T47D (cell line): ENCODE data around the gene LRG1.
"Not testable (repeated sequence)": the region's sequence is repeated elsewhere in the genome, so short reads cannot be mapped to it uniquely, and the experiment has no call there.

ENCODE experiments used
- DNase-seq, 2 experiments: peaks; one replicate each; pipeline versions ENCODE4 v3.0.0 to v3.0.0-alpha.2; 2011 to 2012; ENCODE audit warnings: low read depth in 1 of 2, low spot score in 1 of 2
- JUND ChIP-seq: IDR thresholded peaks from 2 replicates; pipeline ENCODE4 v1.6.1; 2012; ENCODE audit warnings: low read depth
- in situ Hi-C: cut with HindIII; loops from 2 replicates; pipeline ENCODE4 v1.10.0; 2016; ENCODE audit warnings: low sequenced_read_pairs, low pct_unique_long_range_greater_than_20kb

Gene LRG1

GRCh38 chr19:4553775-4554174 is 13.9 kb upstream of the LRG1 start:
- no peak for DNase-seq
- TF ChIP-seq JUND: no peak
- in situ Hi-C loops: no loop called here

GRCh38 chr19:4553092-4553695 is 13.4 kb upstream of the LRG1 start:
- in situ Hi-C loops: no loop called here
- no peak for TF ChIP-seq JUND
- no peak for DNase-seq

- DNase-seq: no peak
- in situ Hi-C loops: no loop called here
- no peak for TF ChIP-seq JUND
Observed at GRCh38 chr19:4552525-4552819, 12.6 kb upstream of the LRG1 start.

DNA sequence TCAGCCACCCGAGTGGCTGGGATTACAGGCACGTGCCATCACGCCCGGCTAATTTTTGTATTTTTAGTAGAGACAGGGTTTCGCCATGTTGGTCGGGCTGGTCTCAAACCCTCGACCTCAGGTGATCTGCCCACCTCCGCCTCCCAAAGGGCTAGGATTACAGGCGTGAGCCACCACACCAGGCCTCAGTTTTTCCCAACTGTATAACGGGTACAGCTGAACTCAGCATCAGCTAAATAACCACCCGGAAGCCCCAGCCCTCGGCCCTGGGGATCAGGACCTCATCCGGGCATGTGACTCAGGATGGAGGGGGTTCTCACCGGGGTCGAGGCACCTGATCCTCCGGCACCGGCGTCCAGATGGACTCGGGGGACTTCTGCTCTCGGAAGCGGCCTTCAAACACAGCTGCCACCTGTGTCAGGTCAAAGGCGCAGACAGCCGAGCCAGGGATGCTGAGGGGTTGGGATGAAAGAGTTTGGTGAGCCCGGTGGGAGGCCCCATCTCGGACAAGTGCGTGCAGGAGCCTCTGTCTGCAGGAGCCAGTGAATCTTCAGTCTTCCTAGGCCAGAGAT is 10.7 kb upstream of the LRG1 start:
- TF ChIP-seq JUND: no peak
- no peak for DNase-seq
- in situ Hi-C loops: no loop called here

- no peak for DNase-seq
- TF ChIP-seq JUND: no peak
- in situ Hi-C loops: no loop called here
Observed at GRCh38 chr19:4550018-4550417, 10.2 kb upstream of the LRG1 start.

DNA sequence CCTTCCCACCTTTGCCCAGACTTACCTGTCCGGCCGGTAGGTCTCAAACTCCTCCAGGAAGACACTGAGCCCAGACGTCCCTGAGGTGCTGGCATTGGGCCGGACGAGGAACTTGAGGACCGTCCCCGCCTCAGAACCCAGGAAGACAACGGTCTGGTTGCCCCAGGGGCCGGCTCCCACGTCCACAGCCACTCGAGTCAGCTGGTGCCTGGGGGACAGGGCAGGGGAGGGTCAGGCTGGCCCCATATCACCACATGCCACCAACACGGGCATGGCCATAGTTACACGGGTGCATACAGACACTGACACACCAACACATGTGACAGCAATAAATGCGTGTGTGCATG is 8.4 kb upstream of the LRG1 start:
- no peak for DNase-seq
- no peak for TF ChIP-seq JUND
- in situ Hi-C loops: no loop called here

- no peak for DNase-seq
- in situ Hi-C loops: no loop called here
- TF ChIP-seq JUND: no peak
Observed at GRCh38 chr19:4547303-4548237, 7.7 kb upstream of the LRG1 start.

- no peak for DNase-seq
- in situ Hi-C loops: no loop called here
- no peak for TF ChIP-seq JUND
Observed at GRCh38 chr19:4543842-4544647, 4.2 kb upstream of the LRG1 start.

- TF ChIP-seq JUND: no peak
- in situ Hi-C loops: no loop called here
- no peak for DNase-seq
Observed at GRCh38 chr19:4542896-4543841, 3.3 kb upstream of the LRG1 start.

DNA sequence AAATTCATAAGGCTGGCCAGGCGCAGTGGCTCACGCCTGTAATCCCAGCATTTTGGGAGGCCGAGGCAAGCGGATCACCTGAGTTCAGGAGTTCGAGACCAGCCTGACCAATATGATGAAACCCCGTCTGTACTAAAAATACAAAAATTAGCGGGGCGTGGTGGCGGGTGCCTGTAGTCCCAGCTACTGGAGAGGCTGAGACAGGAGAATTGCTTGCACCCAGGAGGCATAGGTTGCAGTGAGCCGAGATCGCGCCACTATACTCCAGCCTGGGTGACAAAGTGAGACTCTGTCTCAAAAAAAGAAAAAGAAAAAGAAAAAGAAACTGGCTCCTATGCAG is 1.9 kb upstream of the LRG1 start:
- DNase-seq, in situ Hi-C loops: not testable (repeated sequence)

DNA sequence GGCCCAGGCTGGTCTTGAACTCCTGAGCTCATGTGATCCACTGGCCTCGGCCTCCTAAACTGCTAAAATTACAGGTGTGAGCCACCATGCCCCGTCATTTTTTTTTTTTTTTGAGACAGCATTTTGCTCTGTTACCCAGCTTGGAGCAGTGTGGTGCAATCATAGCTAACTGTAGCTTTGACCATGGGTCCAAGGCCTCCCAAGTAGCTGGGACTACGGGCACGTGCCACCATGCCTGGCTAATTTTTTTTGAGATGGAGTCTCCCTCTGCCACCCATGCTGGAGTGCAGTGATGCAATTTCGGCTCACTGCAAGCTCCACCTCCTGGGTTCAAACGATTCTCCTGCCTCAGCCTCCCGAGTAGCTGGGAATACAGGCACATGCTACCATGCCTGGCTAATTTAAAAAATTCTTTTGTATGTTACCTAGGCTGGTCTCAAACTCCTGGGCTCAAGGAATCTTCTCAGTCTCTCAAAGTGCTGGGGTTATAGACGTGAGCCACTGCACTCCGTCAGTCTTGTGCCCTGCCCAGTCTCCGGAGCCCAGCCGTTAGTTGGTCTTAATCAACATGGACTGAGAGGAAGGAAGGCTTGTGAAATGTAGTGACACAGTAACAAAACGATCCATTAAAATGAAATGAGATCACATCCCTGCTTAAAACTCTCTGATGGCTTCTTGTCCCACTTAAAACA is 1.4 kb upstream of the LRG1 start:
- in situ Hi-C loops: no loop called here
- TF ChIP-seq JUND: no peak
- no peak for DNase-seq
